Immature natural killer cell (primary cell): ENCODE measurements around the gene NKAPD1. TPM values are rescaled to one million over a fixed set of nuclear protein-coding genes. Genes with fewer than 3 reads are reported as not detected.

ENCODE experiments used
- DNase-seq, 3 donors: peaks; one replicate each; pipeline ENCODE4 v3.0.0; 2022; ENCODE audit warnings: mixed read lengths in 1 of 3
- H3K27ac Mint-ChIP-seq, 6 donors: one replicate each; pipeline ENCODE4 v1.8.0; 2020; ENCODE audit warnings: mixed read lengths in 6 of 6, mild to moderate bottlenecking in 5 of 6, inconsistent platforms in 4 of 6, moderate library complexity in 3 of 6
- H3K27me3 Mint-ChIP-seq, 3 donors: one replicate each; pipeline ENCODE4 v1.8.0; 2020 to 2021; ENCODE audit warnings: low read depth in 3 of 3, mild to moderate bottlenecking in 3 of 3, mixed read lengths in 3 of 3, moderate library complexity in 3 of 3, inconsistent platforms in 1 of 3
- H3K36me3 Mint-ChIP-seq, 3 donors: one replicate each; pipeline ENCODE4 v1.8.0; 2020; ENCODE audit warnings: mixed read lengths in 3 of 3, inconsistent platforms in 2 of 3, mild to moderate bottlenecking in 2 of 3
- H3K4me1 Mint-ChIP-seq, 2 donors: one replicate each; pipeline ENCODE4 v1.8.0; 2020; ENCODE audit warnings: inconsistent platforms in 2 of 2, mild to moderate bottlenecking in 2 of 2, mixed read lengths in 2 of 2, moderate library complexity in 1 of 2
- H3K4me3 Mint-ChIP-seq, 5 donors: one replicate each; pipeline ENCODE4 v1.8.0; 2020; ENCODE audit warnings: mild to moderate bottlenecking in 5 of 5, mixed read lengths in 5 of 5, inconsistent platforms in 3 of 5, moderate library complexity in 3 of 5
- H3K9me3 Mint-ChIP-seq, 6 donors: one replicate each; pipeline ENCODE4 v1.8.0; 2020; ENCODE audit warnings: mild to moderate bottlenecking in 6 of 6, mixed read lengths in 6 of 6, inconsistent platforms in 4 of 6, moderate library complexity in 3 of 6
- polyA plus RNA-seq, 3 donors: library from polyadenylated mRNA; unstranded; fragments of 300-500 nt; fragmentation: Illumina TruSeq; gene quantifications; one replicate each; pipeline ENCODE4 v1.2.3, GENCODE V29; 2021

NKAPD1 gene
- polyA plus RNA-seq, 3 donors from 2014 or later, result 5.9 to 13.7 (median 11.4) TPM

DNA sequence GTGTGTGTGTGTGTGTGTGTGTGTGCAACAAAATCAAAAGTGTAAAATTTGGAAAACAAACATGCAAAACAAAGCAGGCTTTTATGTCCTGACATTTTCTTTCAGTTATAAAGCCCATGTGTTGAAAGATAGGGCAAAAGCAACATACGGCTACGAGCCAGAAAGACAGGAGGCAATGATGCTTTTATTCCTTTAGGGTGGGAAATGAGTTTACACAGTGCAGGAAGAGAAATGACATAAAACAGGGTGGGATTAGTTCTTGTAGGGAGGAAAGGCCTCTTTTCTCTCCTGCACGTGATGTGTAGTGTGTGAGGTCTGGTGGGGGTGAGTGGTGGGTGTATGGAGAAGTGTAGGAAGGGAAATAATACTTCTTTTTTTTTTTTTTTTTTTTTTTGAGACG is 60.4 kb downstream of the NKAPD1 start:
- Mint-ChIP-seq H3K4me3 (no peak overlapping the region), H3K9me3 (peaks cover 0 to 2% (median 0%) of the 10 kb centered on the region in 6 donors), H3K36me3 (no peaks in the 10 kb centered on the region), H3K27me3 (peaks cover 0 to 2% (median 0%) of the 10 kb centered on the region in 3 donors), H3K4me1 (peaks cover 17 to 23% of the 10 kb centered on the region in 2 donors), H3K27ac (no peak overlapping the region)
- no peak for DNase-seq

Other genes starting within 250 kb of the NKAPD1 start
- gene ALG9, start 202.7 kb upstream of the NKAPD1 start, polyA plus RNA-seq, result 10 to 100 TPM in 2 of 3 donors, 1 to 10 TPM in 1; 7.1 to 12.9 (median 11.4) TPM
- 1 to 10 TPM; 3.3 to 9.8 (median 5.8) TPM for gene FDXACB1, start 195.1 kb upstream of the NKAPD1 start, polyA plus RNA-seq
- 10 to 100 TPM; 12.4 to 14.5 (median 12.6) TPM for gene CFAP68, start 194.8 kb upstream of the NKAPD1 start, polyA plus RNA-seq
- gene CRYAB, start 162.5 kb upstream of the NKAPD1 start, polyA plus RNA-seq, result not detected
- gene HSPB2, start 161.6 kb upstream of the NKAPD1 start, polyA plus RNA-seq, result not detected
- not detected for gene C11orf52, start 155.4 kb upstream of the NKAPD1 start, polyA plus RNA-seq
- not detected for gene DIXDC1, start 137.0 kb upstream of the NKAPD1 start, polyA plus RNA-seq
- gene DLAT, start 48.9 kb upstream of the NKAPD1 start, polyA plus RNA-seq, result 10 to 100 TPM; 13.6 to 21.5 (median 20.7) TPM
- gene PIH1D2, start 282 bp upstream of the NKAPD1 start, polyA plus RNA-seq, result not detected
- gene TIMM8B, start 12.5 kb downstream of the NKAPD1 start, polyA plus RNA-seq, result 100 to 1,000 TPM in 1 of 3 donors, 10 to 100 TPM in 2; 82.9 to 153 (median 90.7) TPM
- 100 to 1,000 TPM; 158 to 341 (median 192) TPM for gene SDHD, start 12.6 kb downstream of the NKAPD1 start, polyA plus RNA-seq
- 10 to 100 TPM in 2 of 3 donors, 1 to 10 TPM in 1; 6.8 to 20.4 (median 11.2) TPM for gene IL18, start 89.8 kb downstream of the NKAPD1 start, polyA plus RNA-seq
- gene TEX12, start 93.1 kb downstream of the NKAPD1 start, polyA plus RNA-seq, result under 1 TPM in 1 of 3 donors, not detected in 2; 0.78 TPM
- 1 to 10 TPM in 2 of 3 donors, under 1 TPM in 1; 0.41 to 2.7 (median 2.1) TPM for gene BCO2, start 101.2 kb downstream of the NKAPD1 start, polyA plus RNA-seq
- 10 to 100 TPM; 14.5 to 34.1 (median 25.4) TPM for gene PTS, start 152.1 kb downstream of the NKAPD1 start, polyA plus RNA-seq
- not detected for gene PLET1, start 186.6 kb downstream of the NKAPD1 start, polyA plus RNA-seq